A673 (cell line): ENCODE data around the gene OPRL1. TPM values are rescaled to one million over a fixed set of nuclear protein-coding genes. Genes with fewer than 3 reads are reported as not detected.
"Not testable (repeated sequence)": the region's sequence is repeated elsewhere in the genome, so short reads cannot be mapped to it uniquely, and the experiment has no call there.

Experiments
- BruUV-seq: library from RNA; stranded (reverse); fragments of 400-500 nt; replicated peaks from 2 replicates; lab custom pipeline; 2021; lab: Mats Ljungman, UMichigan
- CTCF ChIA-PET: fragments of 300-600 bp; sonication (Branson Sonifier 250); formaldehyde crosslinking; loops from one replicate; lab custom pipeline; 2022; ENCODE audit warnings: antibody characterized with exemption; lab: Charles Lee
- POLR2A ChIA-PET: fragments of 300-600 bp; sonication (Branson Sonifier 250); formaldehyde crosslinking; loops from one replicate; lab custom pipeline; 2022; ENCODE audit warnings: antibody characterized with exemption; ENCODE audit not compliant: low non-redundant PET; lab: Charles Lee
- DNase-seq: peaks from one replicate; pipeline ENCODE4 v3.0.0-alpha.2; 2015; ENCODE audit warnings: low spot score
- H3K27ac ChIP-seq: fragments of 200-600 bp; sonication (generic); 2 replicates; pipeline ENCODE4 v1.5.1; 2016; ENCODE audit warnings: mixed run types, low read depth, mild to moderate bottlenecking, mixed read lengths, antibody characterized with exemption, low read length; ENCODE audit not compliant: poor library complexity, severe bottlenecking
- H3K27me3 ChIP-seq: fragments of 200-600 bp; sonication (generic); replicated peaks from 2 replicates; pipeline ENCODE4 v1.6.1; 2017; ENCODE audit warnings: mixed run types, low read depth, mild to moderate bottlenecking, mixed read lengths, antibody characterized with exemption, low read length; ENCODE audit not compliant: insufficient read depth, poor library complexity
- H3K36me3 ChIP-seq: fragments of 200-600 bp; sonication (generic); 2 replicates; pipeline ENCODE4 v1.6.1; 2016; ENCODE audit warnings: mixed run types, mild to moderate bottlenecking, mixed read lengths, antibody characterized with exemption, low read length; ENCODE audit not compliant: insufficient read depth, poor library complexity, severe bottlenecking
- H3K4me1 ChIP-seq: fragments of 200-600 bp; sonication (generic); 2 replicates; pipeline ENCODE4 v1.6.1; 2017; ENCODE audit warnings: mixed run types, mild to moderate bottlenecking, mixed read lengths, antibody characterized with exemption, low read length; ENCODE audit not compliant: insufficient read depth, poor library complexity, severe bottlenecking
- H3K4me3 ChIP-seq: fragments of 200-600 bp; sonication (generic); 2 replicates; pipeline ENCODE4 v1.5.1; 2016; ENCODE audit warnings: low read depth, mixed run types, mild to moderate bottlenecking, mixed read lengths, low read length; ENCODE audit not compliant: poor library complexity, severe bottlenecking
- H3K9me3 ChIP-seq: fragments of 200-600 bp; sonication (generic); 2 replicates; pipeline ENCODE4 v1.6.1; 2016; ENCODE audit warnings: mixed run types, low read depth, mild to moderate bottlenecking, mixed read lengths, antibody characterized with exemption, low read length; ENCODE audit not compliant: poor library complexity, severe bottlenecking
- CTCF ChIP-seq: fragments of 300-800, 200-600 bp; sonication (generic); conservative IDR thresholded peaks from 2 replicates; pipeline ENCODE4 v1.5.1; 2017; ENCODE audit warnings: low read depth, mild to moderate bottlenecking, antibody characterized with exemption, low read length, moderate library complexity, mixed read lengths
- EZH2 ChIP-seq: fragments of 200-600 bp; sonication (generic); IDR thresholded peaks from 2 replicates; pipeline ENCODE4 v1.6.1; 2017; ENCODE audit warnings: borderline replicate concordance, low read depth, mild to moderate bottlenecking, mixed read lengths, antibody characterized with exemption, low read length; ENCODE audit not compliant: poor library complexity, severe bottlenecking
- intact Hi-C: fragments of 100-400 bp; cut with micrococcal nuclease; formaldehyde crosslinking; loops from one replicate; pipeline ENCODE4 v1.10.0; 2022; ENCODE audit not compliant: unreplicated experiment
- total RNA-seq: library from RNA; stranded (reverse); gene quantifications from 2 replicates; pipeline ENCODE4 v1.2.3, GENCODE V29; 2021

OPRL1 gene
- total RNA-seq, 1 experiment from 2014 or later = 0.32 TPM

DNA sequence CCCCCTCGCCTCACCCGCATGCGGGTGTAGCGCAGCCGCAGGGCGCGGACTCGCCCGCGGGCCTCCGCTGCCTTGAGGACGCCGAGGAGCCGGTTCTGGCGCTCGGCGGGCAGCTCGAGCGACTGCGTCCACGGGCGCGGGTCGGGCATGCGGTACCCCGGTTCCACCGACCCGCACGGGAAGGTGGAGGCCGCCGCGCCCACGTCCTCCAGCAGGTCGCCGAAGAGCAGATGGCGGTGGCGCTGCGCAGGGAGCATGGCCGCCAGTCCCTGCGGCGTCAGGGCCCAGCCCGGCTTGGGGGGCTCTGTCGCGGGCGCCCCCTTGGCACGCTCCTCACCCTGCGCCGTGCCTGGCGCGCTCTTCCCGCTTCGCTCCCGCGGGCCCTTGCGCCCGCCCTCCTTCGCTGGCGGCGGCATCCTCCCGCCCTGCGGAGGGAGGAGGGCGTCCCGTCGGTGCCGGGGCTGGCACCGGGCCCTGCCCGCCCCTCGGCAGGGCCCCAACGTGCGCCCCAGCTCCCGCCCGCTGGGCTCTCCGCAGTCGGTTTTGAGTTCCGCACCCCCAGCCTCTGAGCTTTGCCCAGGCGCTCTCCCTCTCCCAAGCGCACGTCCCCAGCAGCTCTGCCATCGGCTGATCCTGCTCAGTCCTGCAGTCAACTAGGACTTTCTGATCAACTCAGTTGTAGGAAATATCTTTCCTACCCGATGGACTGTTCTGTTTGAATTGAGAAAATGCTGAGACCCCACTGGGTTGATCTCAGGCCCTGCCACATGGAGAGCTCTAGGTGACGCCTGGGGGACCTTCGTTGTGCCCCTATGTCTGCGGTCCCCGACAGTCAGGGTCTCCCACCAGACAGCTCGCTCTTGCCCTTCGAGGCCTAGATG is 4.2 kb downstream of the OPRL1 start, which contains the start of gene LKAAEAR1:
Gene LKAAEAR1 (minus strand): TSS at position 595 of the 881 bp plus-strand sequence. CDS start 179 bp downstream, at position 416.
- TF ChIP-seq CTCF (no peak), EZH2 (no peak)
- no TSS peak for BruUV-seq
- DNase-seq = no peak
- H3K27ac ChIP-seq = no peak within 1 kb of the TSS
- peak within 1 kb of the TSS; percentile 53 for H3K4me3 ChIP-seq
- CTCF ChIA-PET = interaction anchor here (0.6 to 1.6 kb wide), 3 partner anchors 48 to 172 kb away, joined by 3 to 6 read pairs (median 5); no protein-coding TSS in a partner anchor
- intact Hi-C loops = loop anchor here (1.0 kb wide), 1 partner anchor 36 kb away; no protein-coding TSS in a partner anchor
- H3K36me3 ChIP-seq = no peaks in the 10 kb centered on the region
- no peaks in the 10 kb centered on the region for H3K9me3 ChIP-seq
- POLR2A ChIA-PET = interaction anchor here (0.5 kb wide), 1 partner anchor 24 kb away, joined by 4 read pairs; no protein-coding TSS in a partner anchor
- peaks cover 15% of the 10 kb centered on the region for H3K27me3 ChIP-seq
- H3K4me1 ChIP-seq = peaks cover 13% of the 10 kb centered on the region

DNA sequence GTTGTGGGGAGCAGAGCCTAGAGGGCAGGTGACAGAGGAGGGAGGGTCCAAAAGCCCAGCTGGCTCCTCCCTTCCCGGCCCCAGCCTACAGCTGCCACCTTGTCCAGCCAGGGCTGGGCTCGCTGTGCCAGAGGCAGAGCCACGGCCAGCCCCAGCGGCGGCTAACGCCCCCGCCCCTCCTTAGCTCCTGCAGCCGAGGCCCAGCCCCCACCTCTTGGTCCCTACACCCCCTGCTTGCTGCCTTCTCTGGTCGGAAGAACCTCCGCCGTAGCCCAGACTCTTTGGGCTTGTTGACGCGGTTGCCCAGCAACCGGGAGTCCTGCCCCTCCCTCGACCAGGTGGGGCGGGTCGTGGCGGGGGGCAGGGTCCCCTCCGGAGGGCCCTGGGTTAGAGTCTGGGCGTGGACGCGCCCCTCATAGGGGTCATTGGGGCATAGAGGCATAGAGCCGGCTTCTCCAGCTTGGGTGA is 4.8 kb downstream of the OPRL1 start:
- H3K4me3 ChIP-seq = no peak overlapping the region
- TF ChIP-seq CTCF = no peak
- no peak for TF ChIP-seq EZH2
- intact Hi-C loops = no loop called here
- H3K4me1 ChIP-seq = peaks cover 12% of the 10 kb centered on the region
- no peak for DNase-seq
- H3K27ac ChIP-seq = no peak overlapping the region
- H3K36me3 ChIP-seq = no peaks in the 10 kb centered on the region
- peaks cover 15% of the 10 kb centered on the region for H3K27me3 ChIP-seq
- no TSS peak for BruUV-seq
- ChIA-PET CTCF (interaction anchor here (0.6 kb wide), 1 partner anchor 171 kb away, joined by 6 read pairs; no protein-coding TSS in a partner anchor), POLR2A (no interaction called here)
- H3K9me3 ChIP-seq = no peaks in the 10 kb centered on the region

GRCh38 chr20:64086801-64087200 is 6.9 kb downstream of the OPRL1 start:
- Histone ChIP-seq H3K4me3 (no peak overlapping the region), H3K36me3 (no peaks in the 10 kb centered on the region), H3K9me3 (no peaks in the 10 kb centered on the region), H3K4me1 (peaks cover 12% of the 10 kb centered on the region), H3K27ac (no peak overlapping the region), H3K27me3 (peaks cover 15% of the 10 kb centered on the region)
- no peak for DNase-seq
- ChIA-PET POLR2A (no interaction called here), CTCF (no interaction called here)
- intact Hi-C loops = no loop called here
- TF ChIP-seq EZH2 (no peak), CTCF (no peak)
- no TSS peak for BruUV-seq

DNA sequence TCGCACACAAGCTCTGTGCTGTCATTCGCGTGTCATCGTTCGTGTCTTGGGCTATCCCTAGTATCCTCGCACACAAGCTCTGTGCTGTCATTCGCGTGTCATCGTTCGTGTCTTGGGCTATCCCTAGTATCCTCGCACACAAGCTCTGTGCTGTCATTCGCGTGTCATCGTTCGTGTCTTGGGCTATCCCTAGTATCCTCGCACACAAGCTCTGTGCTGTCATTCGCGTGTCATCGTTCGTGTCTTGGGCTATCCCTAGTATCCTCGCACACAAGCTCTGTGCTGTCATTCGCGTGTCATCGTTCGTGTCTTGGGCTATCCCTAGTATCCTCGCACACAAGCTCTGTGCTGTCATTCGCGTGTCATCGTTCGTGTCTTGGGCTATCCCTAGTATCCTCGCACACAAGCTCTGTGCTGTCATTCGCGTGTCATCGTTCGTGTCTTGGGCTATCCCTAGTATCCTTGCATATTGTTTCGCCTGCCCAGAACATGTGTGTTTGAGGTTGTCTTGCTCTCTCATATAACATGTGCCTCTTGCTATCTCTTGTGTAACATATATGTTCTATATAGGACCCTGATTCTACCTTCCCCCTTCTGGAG is 7.4 kb downstream of the OPRL1 start:
- POLR2A ChIA-PET, H3K27ac ChIP-seq, BruUV-seq, DNase-seq, H3K9me3 ChIP-seq, intact Hi-C loops, H3K4me3 ChIP-seq, H3K4me1 ChIP-seq, H3K36me3 ChIP-seq, CTCF ChIA-PET: not testable (repeated sequence)
- H3K27me3 ChIP-seq = peaks cover 15% of the 10 kb centered on the region

GRCh38 chr20:64088586-64088985 is 8.7 kb downstream of the OPRL1 start:
- H3K4me3 ChIP-seq, CTCF ChIA-PET, H3K4me1 ChIP-seq, intact Hi-C loops, H3K27ac ChIP-seq, DNase-seq, POLR2A ChIA-PET, H3K36me3 ChIP-seq, H3K9me3 ChIP-seq, BruUV-seq: not testable (repeated sequence)
- H3K27me3 ChIP-seq = peaks cover 15% of the 10 kb centered on the region
